Measurements from ENCODE around the gene KAZN. TPM values are rescaled to one million over a fixed set of nuclear protein-coding genes. Genes with fewer than 3 reads are reported as not detected.

Gene KAZN
- polyA plus RNA-seq, 2 of the 4 experiments (the other 2 are of a cell fraction) = 1.3 to 1.9 TPM

DNA sequence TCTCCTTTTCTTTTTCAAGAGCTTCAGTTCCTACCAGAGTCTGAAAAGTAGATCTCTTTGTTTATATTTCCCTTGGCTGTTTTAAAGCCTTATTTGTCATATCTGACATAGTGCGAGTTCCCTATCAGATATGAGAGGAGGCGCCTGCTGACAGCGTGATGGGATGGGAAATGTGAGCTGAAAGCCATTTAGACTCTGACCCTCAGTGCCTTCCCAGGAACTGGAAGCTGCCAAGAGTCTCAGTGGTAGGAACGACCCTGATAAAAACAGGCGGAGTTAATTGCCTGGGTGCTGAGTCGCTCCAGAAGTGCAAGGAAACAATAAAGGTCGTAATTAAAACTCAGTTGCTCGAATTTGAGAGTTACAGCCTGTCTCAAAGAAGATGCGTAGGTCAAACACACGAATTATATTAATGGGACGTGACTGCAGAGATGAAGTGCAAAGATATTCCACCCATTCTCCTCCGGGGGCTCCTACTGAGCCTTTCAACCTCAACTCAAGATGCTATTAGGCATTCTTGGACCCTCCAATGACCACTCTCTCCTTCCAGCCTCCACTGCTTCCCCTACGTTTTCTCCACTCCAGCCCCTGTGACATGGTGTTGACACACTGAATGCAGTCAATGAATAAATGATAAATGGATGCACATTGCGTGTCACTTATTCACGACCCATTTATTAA, 84.6 kb downstream of the KAZN start:
- H3K4me1 ChIP-seq = no peaks in the 10 kb centered on the region
- no peak overlapping the region for H3K4me3 ChIP-seq
- H3K4me2 ChIP-seq = no peak overlapping the region
- ATAC-seq (no peak), FAIRE-seq (no peak), DNase-seq (ENCODE audit: low read depth in 1 of 2, low spot score in 1 of 2) (no peak)
- no peaks in the 10 kb centered on the region for H3K9me3 ChIP-seq
- 40% methylated on average over 15 of the region's 15 CpGs for WGBS (ENCODE audit: missing lambda C conversion rate)
- TF ChIP-seq MAZ (IDR thresholded peaks at IDR 0.05; ENCODE audit: borderline replicate concordance, low read depth, low read length) (no peak), CBX2 (IDR thresholded peaks at IDR 0.05; ENCODE audit: borderline replicate concordance, low read depth) (no peak), SMC3 (IDR thresholded peaks at IDR 0.05) (no peak), ZSCAN20 (CRISPR knock-in tag; IDR thresholded peaks at IDR 0.05) (no peak), HOXB5 (CRISPR knock-in tag; IDR thresholded peaks at IDR 0.05) (no peak), ZFP36 (IDR thresholded peaks at IDR 0.05; ENCODE audit: borderline replicate concordance, partially characterized antibody) (no peak), MYC (IDR thresholded peaks at IDR 0.05; ENCODE audit: borderline replicate concordance, low read length) (no peak), EHF (CRISPR knock-in tag; IDR thresholded peaks at IDR 0.05) (no peak), CEBPB (IDR thresholded peaks at IDR 0.05) (no peak)
- TF ChIP-seq, protein P1, sequence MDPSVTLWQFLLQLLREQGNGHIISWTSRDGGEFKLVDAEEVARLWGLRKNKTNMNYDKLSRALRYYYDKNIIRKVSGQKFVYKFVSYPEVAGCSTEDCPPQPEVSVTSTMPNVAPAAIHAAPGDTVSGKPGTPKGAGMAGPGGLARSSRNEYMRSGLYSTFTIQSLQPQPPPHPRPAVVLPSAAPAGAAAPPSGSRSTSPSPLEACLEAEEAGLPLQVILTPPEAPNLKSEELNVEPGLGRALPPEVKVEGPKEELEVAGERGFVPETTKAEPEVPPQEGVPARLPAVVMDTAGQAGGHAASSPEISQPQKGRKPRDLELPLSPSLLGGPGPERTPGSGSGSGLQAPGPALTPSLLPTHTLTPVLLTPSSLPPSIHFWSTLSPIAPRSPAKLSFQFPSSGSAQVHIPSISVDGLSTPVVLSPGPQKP (IDR thresholded peaks at IDR 0.05; ENCODE audit: low read depth, low read length) = no peak
- TF ChIP-seq, protein P2, sequence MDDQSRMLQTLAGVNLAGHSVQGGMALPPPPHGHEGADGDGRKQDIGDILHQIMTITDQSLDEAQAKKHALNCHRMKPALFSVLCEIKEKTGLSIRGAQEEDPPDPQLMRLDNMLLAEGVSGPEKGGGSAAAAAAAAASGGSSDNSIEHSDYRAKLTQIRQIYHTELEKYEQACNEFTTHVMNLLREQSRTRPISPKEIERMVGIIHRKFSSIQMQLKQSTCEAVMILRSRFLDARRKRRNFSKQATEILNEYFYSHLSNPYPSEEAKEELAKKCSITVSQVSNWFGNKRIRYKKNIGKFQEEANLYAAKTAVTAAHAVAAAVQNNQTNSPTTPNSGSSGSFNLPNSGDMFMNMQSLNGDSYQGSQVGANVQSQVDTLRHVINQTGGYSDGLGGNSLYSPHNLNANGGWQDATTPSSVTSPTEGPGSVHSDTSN (IDR thresholded peaks at IDR 0.05) = no peak
- TF ChIP-seq, protein P3, sequence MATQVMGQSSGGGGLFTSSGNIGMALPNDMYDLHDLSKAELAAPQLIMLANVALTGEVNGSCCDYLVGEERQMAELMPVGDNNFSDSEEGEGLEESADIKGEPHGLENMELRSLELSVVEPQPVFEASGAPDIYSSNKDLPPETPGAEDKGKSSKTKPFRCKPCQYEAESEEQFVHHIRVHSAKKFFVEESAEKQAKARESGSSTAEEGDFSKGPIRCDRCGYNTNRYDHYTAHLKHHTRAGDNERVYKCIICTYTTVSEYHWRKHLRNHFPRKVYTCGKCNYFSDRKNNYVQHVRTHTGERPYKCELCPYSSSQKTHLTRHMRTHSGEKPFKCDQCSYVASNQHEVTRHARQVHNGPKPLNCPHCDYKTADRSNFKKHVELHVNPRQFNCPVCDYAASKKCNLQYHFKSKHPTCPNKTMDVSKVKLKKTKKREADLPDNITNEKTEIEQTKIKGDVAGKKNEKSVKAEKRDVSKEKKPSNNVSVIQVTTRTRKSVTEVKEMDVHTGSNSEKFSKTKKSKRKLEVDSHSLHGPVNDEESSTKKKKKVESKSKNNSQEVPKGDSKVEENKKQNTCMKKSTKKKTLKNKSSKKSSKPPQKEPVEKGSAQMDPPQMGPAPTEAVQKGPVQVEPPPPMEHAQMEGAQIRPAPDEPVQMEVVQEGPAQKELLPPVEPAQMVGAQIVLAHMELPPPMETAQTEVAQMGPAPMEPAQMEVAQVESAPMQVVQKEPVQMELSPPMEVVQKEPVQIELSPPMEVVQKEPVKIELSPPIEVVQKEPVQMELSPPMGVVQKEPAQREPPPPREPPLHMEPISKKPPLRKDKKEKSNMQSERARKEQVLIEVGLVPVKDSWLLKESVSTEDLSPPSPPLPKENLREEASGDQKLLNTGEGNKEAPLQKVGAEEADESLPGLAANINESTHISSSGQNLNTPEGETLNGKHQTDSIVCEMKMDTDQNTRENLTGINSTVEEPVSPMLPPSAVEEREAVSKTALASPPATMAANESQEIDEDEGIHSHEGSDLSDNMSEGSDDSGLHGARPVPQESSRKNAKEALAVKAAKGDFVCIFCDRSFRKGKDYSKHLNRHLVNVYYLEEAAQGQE (IDR thresholded peaks at IDR 0.05) = no peak
- POLR2A ChIA-PET = no interaction called here
- CTCF ChIA-PET = interaction anchor here (0.6 kb wide), 1 partner anchor 15 kb away, joined by 3 read pairs; no protein-coding TSS in a partner anchor
- H3K27ac ChIP-seq = no peak overlapping the region

DNA sequence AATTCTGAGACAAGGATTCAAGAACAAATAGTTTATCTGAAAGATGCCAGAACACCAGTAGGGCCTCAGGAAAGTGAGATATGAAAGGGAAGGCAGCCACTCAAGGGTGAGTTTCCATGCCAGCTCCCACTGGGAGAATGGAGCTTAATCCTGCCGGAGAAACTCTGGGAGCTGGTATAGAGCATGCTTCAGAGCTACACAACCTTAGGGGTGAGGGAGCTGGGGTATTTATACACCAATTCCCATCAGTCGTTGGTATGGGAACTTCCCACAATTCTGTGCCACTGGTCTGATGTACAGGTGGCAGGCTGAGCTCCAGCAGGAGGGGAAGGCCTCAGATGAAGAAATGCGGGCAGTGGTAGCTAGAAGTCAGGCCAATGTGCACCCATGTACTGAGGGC, 86.6 kb downstream of the KAZN start:
- TF ChIP-seq, protein P4, sequence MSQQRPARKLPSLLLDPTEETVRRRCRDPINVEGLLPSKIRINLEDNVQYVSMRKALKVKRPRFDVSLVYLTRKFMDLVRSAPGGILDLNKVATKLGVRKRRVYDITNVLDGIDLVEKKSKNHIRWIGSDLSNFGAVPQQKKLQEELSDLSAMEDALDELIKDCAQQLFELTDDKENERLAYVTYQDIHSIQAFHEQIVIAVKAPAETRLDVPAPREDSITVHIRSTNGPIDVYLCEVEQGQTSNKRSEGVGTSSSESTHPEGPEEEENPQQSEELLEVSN (IDR thresholded peaks at IDR 0.05; ENCODE audit: borderline replicate concordance, low read depth) = no peak
- TF ChIP-seq EHMT2 (IDR thresholded peaks at IDR 0.05; ENCODE audit: low read depth) = no peak
- no peak for TF ChIP-seq CHD2 (IDR thresholded peaks at IDR 0.05; ENCODE audit: low read length, partially characterized antibody)
- no peak for TF ChIP-seq TFCP2L1 (CRISPR knock-in tag; IDR thresholded peaks at IDR 0.05)
- no peak for TF ChIP-seq NR3C1 (IDR thresholded peaks at IDR 0.05)
- TF ChIP-seq NFE2L2 (conservative IDR thresholded peaks at IDR 0.05; ENCODE audit: low read length) = no peak
- TF ChIP-seq ZC3H11A (IDR thresholded peaks at IDR 0.05) = no peak
- TF ChIP-seq, protein P5, sequence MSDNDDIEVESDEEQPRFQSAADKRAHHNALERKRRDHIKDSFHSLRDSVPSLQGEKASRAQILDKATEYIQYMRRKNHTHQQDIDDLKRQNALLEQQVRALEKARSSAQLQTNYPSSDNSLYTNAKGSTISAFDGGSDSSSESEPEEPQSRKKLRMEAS (IDR thresholded peaks at IDR 0.05) = no peak
- ChIA-PET CTCF (no interaction called here), POLR2A (no interaction called here)
- FAIRE-seq (no peak), DNase-seq (ENCODE audit: low read depth in 1 of 2, low spot score in 1 of 2) (no peak), ATAC-seq (no peak)
- H3K4me2 ChIP-seq = no peak overlapping the region
- H3K4me3 ChIP-seq = no peak overlapping the region
- no peak overlapping the region for H3K27ac ChIP-seq
- WGBS (ENCODE audit: missing lambda C conversion rate) = 50% methylated on average over 2 of the region's 3 CpGs
- no peaks in the 10 kb centered on the region for H3K9me3 ChIP-seq
- H3K4me1 ChIP-seq = no peaks in the 10 kb centered on the region

Measured in A549 (cell line).